Dermis microvascular lymphatic vessel endothelial cell (primary cell): ENCODE data around the gene RAVER2. TPM values are rescaled to one million over a fixed set of nuclear protein-coding genes. Genes with fewer than 3 reads are reported as not detected.
A peak's percentile ranks its signal among the peaks of the same experiment; 100 is the strongest.
"Not testable (repeated sequence)": the region's sequence is repeated elsewhere in the genome, so short reads cannot be mapped to it uniquely, and the experiment has no call there.

ENCODE experiments used
- DNase-seq, 2 donors: peaks; one replicate each; pipeline versions ENCODE4 v3.0.0 to v3.0.0-alpha.2; 2010; ENCODE audit warnings: low read depth in 2 of 2
- total RNA-seq: library from RNA; depleted of rRNA; stranded (reverse); fragments of >200 nt; gene quantifications from 2 replicates; pipeline ENCODE4 v1.2.1, GENCODE V29; 2014

RAVER2 gene
- total RNA-seq, 1 donor from 2014 or later = 5.6 TPM

DNA sequence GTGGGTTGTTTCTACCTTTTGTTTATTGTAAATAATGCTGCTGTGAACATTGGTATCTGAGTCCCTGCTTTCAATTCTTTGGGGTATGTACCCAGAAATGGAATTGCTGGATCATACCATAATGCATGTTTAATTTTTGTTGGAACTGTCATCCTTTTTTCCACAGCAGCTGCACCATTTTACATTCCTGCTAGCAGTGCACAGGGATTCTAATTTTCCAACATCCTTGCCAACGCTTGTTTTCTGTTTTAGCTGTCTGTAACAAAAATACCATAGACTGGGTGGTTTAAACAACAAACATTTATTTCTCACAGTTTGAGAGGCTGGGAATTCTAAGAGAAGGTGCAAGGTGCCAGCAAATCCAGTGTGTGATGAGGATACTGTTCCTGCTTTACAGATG lies 65.1 kb downstream of the RAVER2 start:
- peak in 1 of 2 donors; percentile 6 for DNase-seq

DNA sequence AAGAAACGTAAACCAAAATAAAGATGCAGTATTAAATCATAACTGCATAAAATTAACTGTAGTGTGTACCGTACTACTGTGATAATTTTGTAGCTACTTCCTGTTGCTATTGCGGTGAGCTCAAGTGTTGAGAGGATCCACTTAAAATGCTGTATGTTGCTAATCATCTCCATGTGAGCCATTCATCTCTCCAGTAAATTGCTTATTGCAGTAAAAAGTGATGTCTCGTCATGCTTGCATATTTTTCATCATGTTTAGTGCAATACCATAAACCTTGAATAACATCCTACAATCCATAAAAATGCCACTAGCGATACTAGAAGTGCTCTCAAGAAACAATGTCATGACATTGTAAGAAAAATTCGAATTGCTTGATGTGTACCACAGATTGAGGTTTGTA lies 66.3 kb downstream of the RAVER2 start:
- no peak for DNase-seq

DNA sequence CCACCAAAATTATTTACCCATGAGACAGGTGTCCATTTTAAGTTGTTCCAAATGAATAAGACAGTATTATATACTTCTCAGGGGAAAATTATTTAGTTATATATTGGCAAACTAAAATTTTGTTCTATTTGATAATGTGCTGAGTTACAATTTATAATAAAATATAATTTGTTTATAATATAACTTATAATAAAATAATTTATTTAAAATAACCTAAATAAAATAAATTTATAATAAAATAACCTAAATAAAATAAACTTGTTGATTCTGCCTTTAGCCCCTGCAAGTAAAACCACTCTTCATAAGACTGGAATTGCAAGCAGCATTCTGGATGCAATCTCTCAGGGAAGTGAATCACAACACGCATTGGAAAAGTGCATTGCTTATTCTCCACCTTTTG lies 69.6 kb downstream of the RAVER2 start:
- no peak for DNase-seq

DNA sequence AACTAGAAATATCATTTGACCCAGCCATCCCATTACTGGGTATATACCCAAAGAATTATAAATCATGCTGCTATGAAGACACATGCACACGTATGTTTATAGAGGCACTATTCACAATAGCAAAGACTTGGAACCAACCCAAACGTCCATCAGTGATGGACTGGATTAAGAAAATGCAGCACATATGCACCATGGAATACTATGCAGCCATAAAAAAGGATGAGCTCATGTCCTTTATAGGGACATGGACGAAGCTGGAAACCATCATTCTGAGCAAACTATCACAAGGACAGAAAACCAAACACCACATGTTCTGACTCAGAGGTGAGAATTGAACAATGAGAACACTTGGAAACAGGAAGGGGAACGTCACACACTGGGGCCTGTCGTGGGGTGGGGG lies 72.5 kb downstream of the RAVER2 start:
- DNase-seq = not testable (repeated sequence)

DNA sequence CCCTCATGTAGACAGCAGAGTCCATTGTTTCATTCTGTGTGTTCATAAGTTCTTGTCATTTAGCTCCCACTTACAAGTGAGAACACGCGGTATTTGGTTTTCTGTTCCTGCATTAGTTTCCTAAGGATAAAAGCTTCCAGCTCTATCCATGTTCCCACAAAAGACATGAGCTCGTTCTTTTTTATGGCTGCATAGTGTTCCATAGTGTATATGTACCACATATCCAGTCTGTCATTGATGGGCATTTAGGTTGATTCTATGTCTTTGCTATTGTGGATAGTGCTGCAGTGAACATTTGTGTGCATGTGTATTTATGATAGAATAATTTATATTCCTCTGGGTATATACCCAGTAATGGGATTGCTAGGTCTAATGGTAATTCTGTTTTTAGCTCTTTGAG lies 75.7 kb downstream of the RAVER2 start:
- DNase-seq = not testable (repeated sequence)

DNA sequence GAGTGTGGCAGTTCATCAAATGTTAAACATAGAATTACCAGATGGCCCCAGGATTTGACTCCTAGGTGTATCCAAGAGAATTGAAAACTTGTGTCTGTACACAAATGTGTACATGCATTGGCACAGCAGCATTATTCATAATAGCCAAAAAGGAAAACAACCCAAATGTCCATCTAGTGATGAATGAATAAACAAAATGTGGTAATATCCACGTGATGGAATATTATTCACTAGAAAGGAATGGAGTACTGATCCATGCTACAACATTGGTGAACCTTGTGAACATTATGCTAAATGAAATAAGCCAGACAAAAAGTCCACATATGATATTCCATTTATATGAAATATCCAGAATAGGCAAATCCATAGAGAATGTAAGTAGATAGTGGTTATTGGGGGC lies 77.7 kb downstream of the RAVER2 start:
- DNase-seq = no peak

DNA sequence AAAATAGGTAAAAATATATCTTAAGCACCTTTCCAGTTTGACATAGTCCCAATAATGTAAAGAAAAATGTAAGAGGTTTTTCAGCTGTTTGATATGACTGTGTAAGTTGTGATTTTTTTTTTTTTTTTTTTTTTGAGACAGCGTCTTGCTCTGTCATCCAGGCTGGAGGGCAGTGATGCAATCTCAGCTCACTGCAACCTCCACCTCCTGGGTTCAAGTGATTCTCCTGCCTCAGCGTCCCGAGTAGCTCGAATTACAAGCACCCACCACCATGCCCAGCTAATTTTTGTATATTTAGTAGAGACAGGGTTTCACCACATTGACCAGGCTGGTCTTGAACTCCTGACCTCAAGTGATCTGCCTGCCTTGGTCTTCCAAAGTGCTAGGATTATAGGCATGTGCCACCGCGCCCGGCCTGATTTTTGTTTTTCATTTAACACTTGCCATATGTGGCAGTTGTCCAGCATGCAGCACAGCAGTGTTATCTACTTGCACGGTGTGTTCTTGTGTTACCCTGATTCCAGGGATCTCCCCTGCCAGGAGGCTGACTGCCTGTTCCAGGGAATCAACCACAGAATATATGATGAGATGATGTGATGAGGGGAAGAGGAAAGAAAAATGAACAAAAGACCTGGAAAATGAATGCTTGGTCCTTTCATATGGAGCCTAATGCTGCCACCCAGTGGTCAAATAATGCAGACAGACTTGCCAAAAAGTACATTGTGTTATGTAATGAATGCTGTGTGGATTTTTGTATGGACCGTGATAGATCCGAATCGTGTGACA lies 79.0 kb downstream of the RAVER2 start:
- peak; percentile 71 to 81 for DNase-seq

DNA sequence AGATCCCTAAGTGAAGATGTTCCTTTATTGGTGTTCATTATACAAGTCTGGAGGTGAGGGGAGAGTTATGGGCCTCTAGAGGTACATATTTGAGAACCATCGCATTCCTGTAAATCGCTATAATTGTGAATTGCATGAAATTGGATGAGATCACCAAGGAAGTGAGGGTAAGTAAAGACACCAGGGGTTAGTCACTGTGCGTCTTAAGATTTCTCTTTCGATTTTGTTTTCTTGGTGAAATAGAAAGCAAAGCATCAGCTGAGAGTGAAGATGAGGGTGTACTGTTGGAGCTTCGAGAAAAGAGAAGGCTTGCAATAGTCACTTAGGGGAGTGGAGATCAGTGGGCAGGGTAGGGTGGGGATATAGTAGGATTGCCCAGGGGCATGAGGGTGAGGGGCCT lies 82.1 kb downstream of the RAVER2 start:
- no peak for DNase-seq

DNA sequence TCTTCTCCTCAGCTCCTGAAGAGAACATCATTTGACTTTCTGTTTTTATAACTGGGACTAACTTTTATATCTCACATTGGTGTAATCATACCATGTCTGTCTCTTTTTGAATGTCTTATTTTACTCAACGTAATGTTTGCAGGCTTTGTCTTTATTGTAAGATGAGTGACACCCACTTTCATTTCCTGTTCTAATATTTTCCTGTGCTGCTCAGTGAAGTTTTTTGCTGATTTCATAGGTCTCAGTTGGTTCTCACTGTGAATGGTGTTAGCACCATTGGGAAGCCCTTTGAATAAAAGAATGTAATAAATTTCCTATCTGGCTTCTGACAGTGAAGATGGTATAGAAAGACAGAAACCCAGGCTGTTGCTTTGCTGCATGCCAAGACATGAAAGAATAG lies 84.0 kb downstream of the RAVER2 start:
- DNase-seq = peak; percentile 9 to 23

DNA sequence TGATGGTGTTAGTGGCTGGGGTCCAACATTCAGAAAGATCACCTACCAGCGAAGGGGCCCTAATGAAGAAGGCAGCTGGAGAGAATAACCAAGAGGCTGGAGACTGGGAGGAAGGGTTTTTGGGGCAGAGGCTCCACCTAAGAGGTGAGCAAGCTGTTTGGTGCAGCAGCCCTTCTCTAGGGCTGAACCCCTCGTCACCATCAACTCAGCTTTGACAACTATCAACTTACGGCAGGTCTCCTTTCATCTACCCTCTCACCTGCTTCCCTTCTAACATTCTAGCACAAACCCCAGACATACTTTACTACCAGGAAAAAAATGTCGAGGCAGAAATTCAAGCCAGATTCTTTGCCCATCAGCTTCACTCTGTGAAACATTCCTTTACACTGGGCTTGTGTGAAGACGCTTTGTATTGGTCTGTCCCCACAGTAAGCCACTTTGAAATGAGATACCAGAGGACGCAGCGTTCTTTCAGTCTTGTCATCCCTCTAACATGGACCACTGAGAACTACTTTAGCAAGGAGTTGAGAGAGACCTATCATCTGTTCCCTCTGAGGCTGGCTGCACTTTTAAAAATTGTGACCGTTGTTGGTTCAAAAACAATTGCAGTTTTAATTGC lies 84.6 kb downstream of the RAVER2 start:
- no peak for DNase-seq

DNA sequence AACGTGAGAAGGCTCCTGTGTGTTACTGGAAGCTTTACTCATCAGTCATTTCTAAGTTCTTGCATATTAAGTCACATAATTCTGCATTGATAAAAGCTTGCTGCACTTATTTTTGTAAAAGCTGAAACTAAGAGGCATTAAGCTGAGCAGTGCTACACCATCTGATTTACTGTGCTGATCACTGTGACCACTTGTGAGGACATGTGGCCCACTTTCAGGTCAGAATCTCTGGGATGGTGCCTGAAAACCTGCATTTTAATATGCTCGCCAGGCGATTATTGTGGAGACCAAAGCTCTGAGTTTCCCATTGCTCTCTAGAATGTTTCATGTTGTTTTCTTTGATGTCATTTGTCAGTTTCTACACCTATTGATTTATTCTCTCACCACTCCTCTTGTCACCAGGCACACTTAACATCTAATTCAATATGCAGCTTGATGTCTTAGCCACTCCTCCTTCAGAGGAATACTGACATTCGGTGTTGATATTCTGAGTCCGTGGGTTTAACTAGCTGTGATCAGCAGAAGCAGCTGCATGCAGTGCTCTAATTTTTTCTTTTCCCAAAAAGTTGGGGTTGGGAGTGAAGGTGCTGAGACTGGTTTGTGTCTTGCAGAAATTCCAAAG lies 85.3 kb downstream of the RAVER2 start:
- no peak for DNase-seq

DNA sequence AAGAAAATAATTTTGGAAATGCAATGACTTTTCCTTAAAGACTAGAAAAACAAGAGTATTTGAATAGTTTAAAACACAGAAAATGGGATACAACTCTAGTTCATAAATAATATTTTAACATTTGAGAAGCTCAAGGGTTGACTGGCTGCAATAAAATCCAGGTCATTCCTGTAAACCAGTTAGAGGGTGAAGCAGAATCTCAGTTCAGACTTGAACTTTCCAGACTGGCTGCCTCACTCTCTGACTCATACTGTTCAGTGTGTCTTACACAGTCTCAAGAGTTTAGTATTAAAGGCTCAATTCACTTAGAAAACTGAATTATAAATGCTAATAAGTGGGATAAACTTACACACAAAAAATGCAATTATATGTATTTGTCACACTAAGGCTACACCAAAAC lies 89.9 kb downstream of the RAVER2 start:
- peak in 1 of 2 donors; percentile 31 for DNase-seq

DNA sequence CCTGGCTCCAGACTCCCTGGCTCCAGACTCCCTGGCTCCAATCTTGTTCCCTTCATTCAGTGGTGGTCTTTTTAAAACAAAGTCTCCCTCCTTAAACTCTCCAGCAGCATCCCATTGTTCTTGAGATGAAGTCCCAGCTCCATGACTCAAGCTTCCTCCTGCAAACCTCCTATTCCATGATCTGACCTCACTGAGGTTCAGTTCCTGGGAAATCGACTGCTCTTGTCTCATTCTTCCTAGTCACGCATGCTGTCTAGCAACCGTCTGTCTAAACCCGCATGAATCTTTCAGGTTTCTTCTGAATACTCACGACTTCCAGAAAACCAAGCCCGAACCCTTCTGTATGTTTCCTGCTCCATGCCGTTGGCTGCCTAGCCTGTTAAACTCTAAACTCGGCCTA lies 91.9 kb downstream of the RAVER2 start:
- DNase-seq = peak in 1 of 2 donors; percentile 87

DNA sequence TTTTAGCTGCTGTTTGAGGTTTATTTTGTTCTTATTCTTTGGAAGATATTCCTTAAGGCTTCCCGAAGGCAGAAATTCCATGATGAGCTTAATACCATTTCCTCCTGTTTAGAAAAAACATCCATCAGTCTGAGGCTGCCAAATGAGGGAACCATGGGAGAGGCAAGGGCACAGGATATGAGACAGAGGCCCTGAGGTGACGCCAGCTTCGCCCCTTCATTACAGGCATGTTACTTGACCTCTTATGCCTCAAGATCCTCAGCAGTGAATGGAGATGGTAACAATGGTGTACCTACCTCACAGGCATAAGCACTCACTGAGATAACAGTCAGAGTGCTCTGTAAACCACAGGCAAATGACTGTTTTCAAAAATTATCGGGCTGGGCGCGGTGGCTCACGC lies 93.6 kb downstream of the RAVER2 start:
- DNase-seq = peak in 1 of 2 donors; percentile 88

DNA sequence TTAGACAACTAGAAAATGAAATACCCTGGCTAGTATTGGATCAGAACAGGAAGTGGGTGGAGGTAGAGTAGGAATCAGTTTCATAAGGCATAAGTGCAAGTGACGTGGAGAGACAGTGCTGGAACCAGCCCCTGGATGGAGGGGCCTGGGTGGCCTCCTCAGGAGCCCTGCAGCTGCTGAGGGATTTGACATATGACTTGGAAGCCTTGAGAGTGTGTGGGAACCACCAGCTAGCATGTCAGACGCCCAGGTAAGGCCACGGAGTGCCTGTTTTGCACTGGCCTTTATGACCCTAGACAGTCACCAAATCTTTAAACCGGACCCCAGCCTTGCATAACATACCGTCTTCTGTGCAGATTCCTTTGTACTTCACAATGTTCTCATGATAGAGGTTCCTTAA lies 94.4 kb downstream of the RAVER2 start:
- no peak for DNase-seq

DNA sequence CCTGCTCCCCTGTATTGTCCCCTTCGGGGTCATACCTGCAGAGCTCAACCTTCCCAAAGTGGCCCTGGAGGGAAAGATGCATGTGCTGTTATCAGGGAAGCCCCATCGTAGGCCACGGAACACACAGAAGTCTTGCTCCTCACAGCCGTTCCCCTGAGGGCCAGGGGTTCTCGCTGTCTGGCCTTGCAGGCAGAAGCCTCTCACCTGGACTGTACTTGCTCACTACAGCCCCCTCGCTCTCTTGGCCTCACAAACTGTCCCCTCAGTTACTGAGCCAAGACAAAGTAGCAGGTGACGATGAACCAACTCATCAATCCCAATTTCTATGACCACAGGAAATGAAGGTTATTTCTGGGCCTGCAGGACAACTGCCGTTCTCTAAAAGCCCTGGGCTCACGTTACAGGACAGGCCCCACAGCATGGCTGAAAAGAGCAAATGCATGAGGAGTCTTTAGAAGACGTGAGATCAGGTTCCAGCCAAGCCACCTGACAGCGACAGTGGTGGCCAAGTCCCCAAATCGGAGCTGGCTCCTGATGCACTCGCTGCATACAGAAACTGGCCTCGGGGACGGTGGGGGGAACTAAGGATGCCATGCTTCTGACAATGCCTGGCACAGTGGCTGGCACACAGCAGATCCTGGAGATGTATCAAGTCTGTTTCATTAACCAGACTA lies 95.0 kb downstream of the RAVER2 start:
- no peak for DNase-seq

DNA sequence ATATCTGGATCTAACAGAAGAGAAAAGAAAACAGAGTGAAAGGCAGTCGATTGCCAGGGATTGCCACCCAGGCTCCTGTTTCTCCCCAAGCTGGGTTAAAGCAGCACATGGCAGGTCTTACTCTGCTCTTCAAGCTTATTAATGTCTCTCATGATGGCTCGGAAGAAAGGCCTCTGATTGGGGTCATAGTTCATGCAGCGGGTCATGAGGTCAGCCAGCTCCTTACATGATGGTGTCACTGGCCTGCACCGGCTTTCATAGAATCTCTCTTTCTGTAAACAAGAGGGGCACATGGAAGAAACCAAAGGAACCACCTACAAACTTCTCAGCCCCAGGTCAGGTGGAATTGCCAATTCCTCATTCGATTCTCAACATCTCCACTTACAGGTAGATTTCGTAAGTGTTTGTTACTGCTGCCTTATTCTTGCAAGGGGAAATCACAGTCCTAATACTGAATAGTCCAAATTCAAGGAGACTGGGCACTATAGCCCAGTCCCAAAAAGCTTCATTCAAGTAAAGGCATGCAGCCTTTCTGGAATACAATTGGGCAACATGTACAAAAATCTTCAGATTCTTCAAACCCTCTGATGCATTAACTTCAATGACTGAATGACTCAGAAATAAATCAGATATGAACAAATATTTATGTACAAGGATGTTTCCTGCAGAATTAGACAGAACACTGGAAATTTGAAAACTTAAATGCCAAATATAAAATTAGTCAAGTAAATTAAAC lies 96.6 kb downstream of the RAVER2 start:
- no peak for DNase-seq

DNA sequence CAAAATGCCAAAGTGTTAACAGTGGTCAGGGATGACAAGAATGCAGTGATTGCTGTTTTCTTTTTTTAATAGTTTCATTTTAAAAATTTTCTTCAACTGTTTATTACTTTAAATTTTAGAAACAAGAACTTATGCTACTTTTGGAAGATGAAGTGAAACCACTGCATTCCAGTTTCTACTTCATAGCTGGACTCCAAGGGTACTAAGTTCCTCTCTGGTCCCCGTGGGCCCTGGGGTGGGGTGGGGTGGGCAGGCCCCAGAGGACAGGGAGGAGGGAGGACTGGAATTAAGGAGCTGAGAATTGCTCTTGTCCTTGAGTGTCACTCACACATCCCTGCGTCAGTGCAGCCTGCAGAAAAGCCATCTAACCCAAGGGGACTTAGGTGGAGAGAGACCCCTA lies 97.3 kb downstream of the RAVER2 start:
- DNase-seq = no peak

DNA sequence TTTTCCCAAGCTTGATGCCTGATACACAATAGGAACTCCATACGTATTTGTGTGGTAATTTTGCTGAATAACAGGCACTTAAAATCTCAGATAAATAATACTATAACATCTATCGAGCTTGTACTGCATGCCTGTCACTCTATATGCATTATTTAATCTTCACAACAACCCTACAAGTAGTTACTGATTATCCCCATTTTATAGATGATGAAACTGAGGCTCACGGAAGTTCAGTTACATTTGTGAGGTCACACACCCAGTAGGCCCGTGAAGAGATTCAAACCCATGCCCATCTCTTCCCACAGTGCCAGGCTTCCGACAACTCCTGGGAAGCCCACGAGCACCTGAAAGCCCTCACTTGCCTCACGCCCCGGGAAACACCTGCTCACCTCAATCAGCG lies 98.8 kb downstream of the RAVER2 start:
- no peak for DNase-seq

DNA sequence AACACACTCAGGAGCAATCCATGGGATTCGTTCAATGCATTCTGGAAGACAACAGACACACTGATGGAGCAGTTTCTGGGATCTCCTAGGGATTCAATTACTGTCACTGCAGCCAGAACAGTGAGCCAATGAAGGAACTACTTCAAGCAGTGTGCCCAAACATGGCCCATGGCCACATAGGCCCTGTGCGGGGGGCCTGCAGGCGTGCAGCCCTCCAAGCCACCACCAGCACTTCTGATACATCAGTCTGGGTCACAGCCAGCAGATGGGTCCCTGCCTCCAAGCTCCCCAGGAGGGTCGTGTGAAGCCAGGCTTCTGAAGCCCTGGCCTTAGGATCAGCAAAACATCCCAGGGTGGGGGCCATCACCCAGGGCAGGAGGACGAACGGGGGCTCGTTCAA lies 99.3 kb downstream of the RAVER2 start:
- DNase-seq = no peak

DNA sequence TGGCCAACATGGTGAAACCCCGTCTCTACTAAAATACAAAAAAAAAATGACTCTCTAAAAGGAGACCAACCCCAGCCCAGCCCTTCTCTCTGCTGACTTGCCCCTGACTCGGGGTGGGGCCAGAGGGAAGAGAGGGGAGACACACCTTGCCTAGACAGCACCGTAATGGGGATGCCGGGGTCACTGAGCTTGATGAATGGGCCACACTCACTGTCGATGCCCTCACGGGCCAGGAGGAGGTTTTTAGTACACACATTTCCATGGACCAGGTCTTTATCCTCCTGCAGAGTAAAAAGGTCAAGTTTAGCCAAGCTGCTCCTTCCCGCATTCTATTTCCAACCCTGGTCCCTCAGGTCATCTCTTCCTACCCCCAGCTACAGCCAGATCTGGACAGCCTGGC lies 99.7 kb downstream of the RAVER2 start:
- no peak for DNase-seq
